Measurements from ENCODE around the gene CEMIP. TPM values are rescaled to one million over a fixed set of nuclear protein-coding genes. Genes with fewer than 3 reads are reported as not detected.

Gene CEMIP
- total and polyA plus RNA-seq, 2 of the 8 experiments (the other 6 are each of a cell fraction or from before 2014, with no cell fraction given): 0.11 to 0.60 TPM

DNA sequence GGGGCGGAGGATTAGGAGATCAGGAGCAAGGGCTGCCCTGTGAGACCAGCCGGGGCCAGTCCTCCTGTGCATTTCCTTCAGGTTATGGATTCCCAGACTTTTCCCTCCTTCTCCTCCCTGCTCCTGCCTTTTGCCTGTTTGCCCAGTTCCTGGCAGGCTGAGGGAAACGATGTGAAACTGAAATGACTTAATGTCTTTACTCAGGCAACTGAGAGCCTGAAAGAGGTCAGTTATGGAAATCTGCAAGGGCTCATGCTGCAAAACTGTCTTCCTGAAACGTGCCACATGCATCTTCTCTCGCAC, 153.3 kb downstream of the CEMIP start (continued):
- no peak for TF ChIP-seq CHD7 (IDR thresholded peaks at IDR 0.05; ENCODE audit: insufficient replicate concordance, low read length)
